Measurements from ENCODE around the gene NCBP2.

NCBP2 gene

DNA sequence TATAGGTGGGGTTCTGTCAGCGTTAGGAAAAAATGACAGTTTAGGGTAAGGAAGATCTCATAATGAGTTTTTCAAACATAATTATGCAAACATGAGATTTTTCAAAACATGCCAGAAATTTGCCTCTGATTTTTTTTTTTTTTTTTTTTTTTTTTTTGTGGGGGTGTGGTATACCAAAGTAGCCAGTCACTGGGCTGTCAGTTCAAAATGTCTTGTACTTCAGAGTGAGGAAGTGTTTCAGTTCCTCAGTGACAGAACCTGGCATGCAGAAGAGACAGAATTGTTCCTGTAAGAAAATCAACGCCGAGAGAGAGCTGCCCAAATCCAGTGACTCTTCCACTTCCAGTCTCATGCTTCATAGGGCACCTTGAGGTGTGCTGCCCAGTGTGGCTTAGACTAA is 9.7 kb downstream of the NCBP2 start:
- DNase-seq = no peak

DNA sequence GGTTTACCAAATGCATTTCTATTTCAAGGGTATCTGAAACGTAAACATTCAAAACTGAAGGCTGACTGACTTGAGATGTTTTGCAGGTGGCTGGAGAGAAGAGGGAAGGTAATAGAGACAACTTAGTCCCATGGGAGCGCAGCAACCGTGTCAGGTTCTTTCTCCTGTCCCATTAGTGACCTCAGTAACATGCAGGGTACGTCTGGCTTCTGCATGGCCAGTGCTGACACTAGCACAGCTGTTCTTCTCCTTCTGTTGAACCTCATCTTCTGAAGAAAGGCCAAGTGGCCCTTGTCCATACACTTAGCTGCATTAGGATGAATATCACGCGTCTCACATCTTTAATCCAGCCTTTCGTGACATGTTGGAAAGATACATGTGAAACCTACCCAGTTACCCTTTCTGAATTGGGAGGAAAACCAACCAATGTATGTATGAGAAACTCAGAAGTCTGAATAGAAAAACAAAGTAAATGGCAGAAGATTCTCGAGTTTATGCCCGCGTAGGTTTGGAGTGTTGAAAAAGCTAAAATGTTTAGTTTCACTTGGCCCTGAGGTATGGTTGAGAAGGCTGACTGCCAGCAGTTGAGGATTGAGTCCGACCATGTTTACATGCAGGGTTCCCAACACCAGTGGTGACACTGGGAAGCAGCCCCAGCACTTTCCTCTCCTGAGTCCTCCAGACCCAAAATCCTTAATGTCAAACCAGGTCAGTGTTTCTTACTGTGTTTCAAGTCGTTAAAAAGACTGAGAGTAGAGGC is 10.3 kb downstream of the NCBP2 start:
- DNase-seq = no peak

GRCh38 chr3:196931157-196931556 is 11.2 kb downstream of the NCBP2 start:
- DNase-seq = no peak

- DNase-seq = no peak
These were observed 14.5 kb downstream of the NCBP2 start for GRCh38 chr3:196927571-196928453.

DNA sequence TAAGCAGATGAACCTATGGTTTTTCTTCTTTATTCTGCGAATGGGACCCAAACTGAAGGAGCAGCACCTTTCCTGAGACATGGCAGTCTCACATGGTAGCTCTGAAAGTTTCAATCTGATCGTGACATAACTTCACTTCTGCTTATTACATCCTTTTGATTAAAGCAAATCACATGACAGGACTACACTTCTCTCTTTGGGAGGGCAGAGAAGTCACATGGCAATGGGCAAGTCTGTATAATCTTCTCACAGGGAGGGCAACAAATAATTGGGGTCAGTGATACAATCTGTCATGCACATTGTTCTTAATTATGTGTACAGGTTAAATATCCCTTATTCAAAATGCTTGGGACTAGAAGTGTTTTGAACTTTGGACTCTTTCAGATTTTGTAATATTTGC is 21.6 kb downstream of the NCBP2 start:
- peak in 1 of 2 experiments; percentile 7 for DNase-seq

GRCh38 chr3:196918968-196919367 is 23.4 kb downstream of the NCBP2 start:
- no peak for DNase-seq

DNA sequence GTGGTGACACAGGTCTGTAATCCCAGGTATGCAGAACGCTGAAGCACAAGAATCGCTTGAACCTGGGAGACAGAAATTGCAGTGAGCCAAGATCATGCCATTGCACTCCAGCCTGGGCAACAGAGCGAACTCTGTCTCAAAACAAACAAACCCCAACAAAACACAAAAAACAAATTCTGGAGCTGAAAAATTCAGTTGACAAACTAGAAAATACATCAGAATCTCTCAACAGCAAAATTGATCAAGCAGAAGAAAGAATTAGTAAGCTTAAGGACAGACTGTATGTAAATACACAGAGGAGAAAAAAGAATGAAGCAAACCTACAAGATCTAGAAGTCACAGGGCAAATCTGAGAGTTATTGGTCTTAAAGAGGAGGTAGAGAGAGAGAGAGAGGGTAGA is 25.3 kb downstream of the NCBP2 start:
- DNase-seq = no peak

DNA sequence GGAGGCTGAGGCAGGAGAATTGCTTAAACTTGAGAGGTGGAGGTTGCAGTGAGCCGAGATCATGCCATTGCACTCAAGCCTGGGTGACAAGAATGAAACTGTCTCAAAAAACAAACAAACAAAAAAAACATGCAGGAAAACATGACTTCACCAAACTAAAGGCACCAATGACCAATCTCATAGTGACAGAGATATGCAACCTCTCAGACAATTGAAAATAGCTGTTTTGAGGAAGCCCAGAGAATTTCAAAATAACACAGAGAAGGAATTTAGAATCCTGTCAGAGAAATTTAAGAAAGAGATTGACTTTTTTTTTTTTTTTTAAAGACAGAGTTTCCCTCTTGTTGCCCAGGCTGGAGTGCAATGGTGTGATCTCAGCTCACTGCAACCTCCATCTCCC is 26.1 kb downstream of the NCBP2 start:
- no peak for DNase-seq

- no peak for DNase-seq
These were observed 27.0 kb downstream of the NCBP2 start for GRCh38 chr3:196915375-196915774.

GRCh38 chr3:196914866-196915265 is 27.5 kb downstream of the NCBP2 start:
- DNase-seq = no peak

DNA sequence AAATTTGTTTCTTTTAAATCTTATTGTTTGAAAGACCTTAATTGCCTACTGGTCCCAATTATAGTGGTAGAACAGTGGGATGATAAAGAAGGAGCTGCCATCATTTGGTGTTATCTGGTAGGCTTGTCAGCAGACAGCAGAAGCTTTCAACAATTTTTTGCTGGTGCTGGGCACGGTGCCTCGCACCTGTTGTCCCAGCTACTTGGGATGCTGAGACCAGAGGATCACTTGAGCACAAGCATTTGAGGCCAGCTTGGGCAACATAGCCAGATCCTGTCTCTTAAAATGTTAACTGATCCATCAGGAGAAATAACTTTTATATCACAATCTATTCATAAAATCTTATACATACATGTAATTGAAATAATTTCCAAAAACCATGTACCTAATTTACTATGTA is 38.6 kb downstream of the NCBP2 start:
- DNase-seq = no peak

GRCh38 chr3:196902296-196902695 is 40.0 kb downstream of the NCBP2 start:
- DNase-seq = no peak

GRCh38 chr3:196901768-196902167 is 40.6 kb downstream of the NCBP2 start:
- no peak for DNase-seq

DNA sequence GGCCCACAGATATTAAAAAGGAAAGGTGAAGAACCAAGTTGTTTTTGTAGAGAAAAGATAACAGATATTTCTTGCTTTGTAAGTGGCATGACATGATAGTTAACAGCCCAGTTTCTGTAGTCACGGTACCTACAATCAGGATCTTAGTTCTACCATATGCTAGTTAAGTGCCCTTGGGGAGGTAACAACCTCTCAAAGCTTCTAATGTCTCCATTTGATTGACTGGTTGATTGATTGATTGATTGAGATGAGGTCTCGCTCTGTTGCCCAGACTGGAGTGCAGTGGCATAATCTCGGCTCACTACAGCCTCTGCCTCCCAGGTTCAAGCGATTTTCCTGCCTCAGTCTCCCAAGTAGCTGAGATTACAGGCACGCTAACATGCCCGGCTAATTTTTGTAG is 46.1 kb downstream of the NCBP2 start:
- DNase-seq = no peak

DNA sequence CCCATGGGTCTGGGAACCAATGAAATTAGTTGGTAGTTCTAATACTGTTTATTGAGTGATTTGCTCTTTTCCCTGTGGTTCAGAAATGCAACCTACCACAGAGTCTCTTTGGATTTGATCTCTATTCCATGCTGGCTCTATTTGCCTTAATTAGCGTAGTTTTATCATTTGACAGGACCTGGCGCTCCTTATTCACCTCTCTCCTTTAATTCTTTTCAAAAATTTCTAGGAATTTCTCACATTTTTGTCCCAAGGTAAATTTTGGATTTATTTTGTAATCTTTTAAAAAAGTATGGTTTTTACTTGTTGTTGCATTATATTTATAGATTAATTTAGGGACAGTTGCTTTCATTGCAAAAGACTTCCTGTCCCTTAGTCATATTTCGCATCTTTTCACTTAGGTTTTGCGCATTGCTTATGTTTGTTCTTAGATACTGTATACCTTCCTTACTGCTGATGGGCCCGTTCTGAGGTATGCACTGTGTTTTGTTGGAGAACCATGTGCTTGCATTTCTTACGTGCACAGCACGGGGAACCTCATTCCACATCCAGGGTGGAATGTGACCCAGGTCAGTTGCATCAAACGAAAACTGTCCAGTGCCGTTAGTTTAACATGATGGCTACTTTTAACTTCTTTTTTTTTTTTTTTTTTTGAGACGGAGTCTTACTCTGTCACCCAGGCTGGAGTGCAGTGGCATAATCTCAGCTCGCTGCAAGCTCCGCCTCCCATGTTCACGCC is 47.6 kb downstream of the NCBP2 start:
- no peak for DNase-seq

GRCh38 chr3:196889844-196890708 is 52.3 kb downstream of the NCBP2 start:
- DNase-seq = no peak

DNA sequence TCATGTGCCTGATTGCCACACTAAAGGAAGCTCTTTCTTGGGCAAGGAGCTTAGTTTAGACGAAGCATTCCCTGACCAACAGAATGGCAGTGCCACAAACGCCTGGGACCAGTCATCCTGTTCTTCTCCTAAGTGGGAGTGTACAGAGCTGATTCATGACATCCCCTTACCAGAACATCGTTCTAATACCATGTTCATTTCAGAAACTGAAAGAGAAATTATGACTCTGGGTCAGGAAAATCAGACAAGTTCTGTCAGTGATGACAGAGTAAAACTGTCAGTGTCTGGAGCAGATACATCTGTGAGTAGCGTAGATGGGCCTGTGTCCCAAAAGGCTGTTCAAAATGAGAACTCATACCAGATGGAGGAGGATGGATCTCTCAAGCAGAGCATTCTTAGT is 56.2 kb downstream of the NCBP2 start:
- no peak for DNase-seq

Data from AML-193 (cell line).